ENCODE measurements around the gene PTPRO. TPM values are rescaled to one million over a fixed set of nuclear protein-coding genes. Genes with fewer than 3 reads are reported as not detected.
A peak's percentile ranks its signal among the peaks of the same experiment; 100 is the strongest.

PTPRO gene
- 10 to 100 TPM; 26.1 to 28.3 TPM for total RNA-seq

- intact Hi-C loops (cut with DNase I): no loop called here
- TF ChIP-seq, protein P1, sequence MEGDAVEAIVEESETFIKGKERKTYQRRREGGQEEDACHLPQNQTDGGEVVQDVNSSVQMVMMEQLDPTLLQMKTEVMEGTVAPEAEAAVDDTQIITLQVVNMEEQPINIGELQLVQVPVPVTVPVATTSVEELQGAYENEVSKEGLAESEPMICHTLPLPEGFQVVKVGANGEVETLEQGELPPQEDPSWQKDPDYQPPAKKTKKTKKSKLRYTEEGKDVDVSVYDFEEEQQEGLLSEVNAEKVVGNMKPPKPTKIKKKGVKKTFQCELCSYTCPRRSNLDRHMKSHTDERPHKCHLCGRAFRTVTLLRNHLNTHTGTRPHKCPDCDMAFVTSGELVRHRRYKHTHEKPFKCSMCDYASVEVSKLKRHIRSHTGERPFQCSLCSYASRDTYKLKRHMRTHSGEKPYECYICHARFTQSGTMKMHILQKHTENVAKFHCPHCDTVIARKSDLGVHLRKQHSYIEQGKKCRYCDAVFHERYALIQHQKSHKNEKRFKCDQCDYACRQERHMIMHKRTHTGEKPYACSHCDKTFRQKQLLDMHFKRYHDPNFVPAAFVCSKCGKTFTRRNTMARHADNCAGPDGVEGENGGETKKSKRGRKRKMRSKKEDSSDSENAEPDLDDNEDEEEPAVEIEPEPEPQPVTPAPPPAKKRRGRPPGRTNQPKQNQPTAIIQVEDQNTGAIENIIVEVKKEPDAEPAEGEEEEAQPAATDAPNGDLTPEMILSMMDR (IDR thresholded peaks at IDR 0.05): no peak
- Histone ChIP-seq H3K27ac (no peak within 1 kb of the TSS), H3K4me1 (no peaks in the 10 kb centered on the region), H3K36me3 (no peaks in the 10 kb centered on the region), H3K9ac (ENCODE audit: low read depth in 2 of 2, low read length in 2 of 2) (no peak within 1 kb of the TSS), H3K27me3 (peaks cover 12% of the 10 kb centered on the region), H3K9me3 (no peaks in the 10 kb centered on the region), H3K4me3 (peak within 1 kb of the TSS; percentile 38)
- DNase-seq: no peak
These were observed at the start of gene PTPRO for GRCh38 chr12:15322164-15323061. Gene PTPRO, plus strand, starts transcription at chr12:15322508.

- TF ChIP-seq, protein P1 (IDR thresholded peaks at IDR 0.05): no peak
- Histone ChIP-seq H3K4me1 (no peaks in the 10 kb centered on the region), H3K36me3 (no peaks in the 10 kb centered on the region), H3K9ac (ENCODE audit: low read depth in 2 of 2, low read length in 2 of 2) (no peak overlapping the region), H3K4me3 (no peak overlapping the region), H3K27ac (no peak overlapping the region), H3K9me3 (no peaks in the 10 kb centered on the region), H3K27me3 (no peaks in the 10 kb centered on the region)
- intact Hi-C loops (cut with DNase I): loop anchor here (2.0 to 5.0 kb wide), 2 partner anchors 249 to 432 kb away; partner anchors contain the start of gene ART4
- DNase-seq: no peak
These were observed 48.4 kb upstream of the PTPRO start for GRCh38 chr12:15273896-15274295.

- no peak overlapping the region for H3K27ac ChIP-seq
- H3K4me3 ChIP-seq: no peak overlapping the region
- intact Hi-C loops (cut with DNase I): loop anchor here (2.0 to 5.0 kb wide), 2 partner anchors 248 to 432 kb away; partner anchors contain the start of gene ART4
- H3K36me3 ChIP-seq: no peaks in the 10 kb centered on the region
- H3K27me3 ChIP-seq: no peaks in the 10 kb centered on the region
- DNase-seq: peak; percentile 44
- H3K9ac ChIP-seq (ENCODE audit: low read depth in 2 of 2, low read length in 2 of 2): no peak overlapping the region
- TF ChIP-seq, protein P1 (IDR thresholded peaks at IDR 0.05): no peak
- no peaks in the 10 kb centered on the region for H3K4me1 ChIP-seq
- H3K9me3 ChIP-seq: no peaks in the 10 kb centered on the region
These were observed 47.7 kb upstream of the PTPRO start for GRCh38 chr12:15274561-15274967.

GRCh38 chr12:15276088-15276698 is 46.1 kb upstream of the PTPRO start:
- peak; percentile 38 for DNase-seq
- Histone ChIP-seq H3K36me3 (no peaks in the 10 kb centered on the region), H3K9me3 (no peaks in the 10 kb centered on the region), H3K4me3 (no peak overlapping the region), H3K27me3 (no peaks in the 10 kb centered on the region), H3K27ac (no peak overlapping the region), H3K4me1 (no peaks in the 10 kb centered on the region), H3K9ac (ENCODE audit: low read depth in 2 of 2, low read length in 2 of 2) (no peak overlapping the region)
- intact Hi-C loops (cut with DNase I): loop anchor here (5.0 kb wide), 1 partner anchor 311 kb away; no protein-coding TSS in a partner anchor
- TF ChIP-seq, protein P1 (IDR thresholded peaks at IDR 0.05): peak; percentile 60

- intact Hi-C loops (cut with DNase I): loop anchor here (5.0 kb wide), 1 partner anchor 308 kb away; no protein-coding TSS in a partner anchor
- H3K36me3 ChIP-seq: no peaks in the 10 kb centered on the region
- no peaks in the 10 kb centered on the region for H3K27me3 ChIP-seq
- H3K4me3 ChIP-seq: no peak overlapping the region
- no peak overlapping the region for H3K9ac ChIP-seq (ENCODE audit: low read depth in 2 of 2, low read length in 2 of 2)
- no peak overlapping the region for H3K27ac ChIP-seq
- DNase-seq: peak; percentile 33
- TF ChIP-seq, protein P1 (IDR thresholded peaks at IDR 0.05): no peak
- H3K9me3 ChIP-seq: no peaks in the 10 kb centered on the region
- no peaks in the 10 kb centered on the region for H3K4me1 ChIP-seq
These were observed 43.3 kb upstream of the PTPRO start for GRCh38 chr12:15278816-15279658.
